HFFc6 (cell line): ENCODE measurements around the gene DDX53. TPM values are rescaled to one million over a fixed set of nuclear protein-coding genes. Genes with fewer than 3 reads are reported as not detected.

ENCODE experiments used
- DNase-seq: peaks from one replicate; pipeline ENCODE4 v3.0.0-alpha.2; 2018
- H3K27ac Mint-ChIP-seq: 2 replicates; pipeline ENCODE4 v1.8.0; 2020; ENCODE audit warnings: mild to moderate bottlenecking, mixed read lengths
- H3K27me3 Mint-ChIP-seq: 2 replicates; pipeline ENCODE4 v1.8.0; 2021; ENCODE audit warnings: mild to moderate bottlenecking, moderate library complexity, mixed read lengths; ENCODE audit not compliant: insufficient read depth
- H3K36me3 Mint-ChIP-seq: 2 replicates; pipeline ENCODE4 v1.8.0; 2021; ENCODE audit warnings: low read depth, mixed read lengths
- H3K4me1 Mint-ChIP-seq: 2 replicates; pipeline ENCODE4 v1.8.0; 2020; ENCODE audit warnings: low read depth, mixed read lengths
- H3K4me3 Mint-ChIP-seq: 2 replicates; pipeline ENCODE4 v1.8.0; 2020; ENCODE audit warnings: mild to moderate bottlenecking, moderate library complexity, mixed read lengths
- H3K9me3 Mint-ChIP-seq: 2 replicates; pipeline ENCODE4 v1.8.0; 2020; ENCODE audit warnings: mild to moderate bottlenecking, mixed read lengths
- CTCF ChIP-seq: fragments of 200-600 bp; sonication (generic); IDR thresholded peaks from 2 replicates; pipeline ENCODE4 v1.5.0; 2021; ENCODE audit warnings: antibody characterized with exemption, mild to moderate bottlenecking
- total RNA-seq, 6 experiments: library from RNA; stranded (reverse); fragmentation: NEBNext Ultra II Directional; extraction: Animal tissue kit (Norgen Biotek cat#: 25700); gene quantifications; 2 replicates in 1 of 6; 3 replicates in 5 of 6; pipeline ENCODE4 v1.2.3, GENCODE V29; 2021

The DDX53 gene
- total RNA-seq, 6 experiments from 2014 or later: not detected

GRCh38 chrX:23048806-23049573 lies 49.2 kb downstream of the DDX53 start:
- no peaks in the 10 kb centered on the region for H3K27me3 Mint-ChIP-seq
- TF ChIP-seq CTCF: no peak
- no peak for DNase-seq
- H3K27ac Mint-ChIP-seq: no peak overlapping the region
- H3K4me3 Mint-ChIP-seq: no peak overlapping the region
- H3K9me3 Mint-ChIP-seq: no peaks in the 10 kb centered on the region
- no peaks in the 10 kb centered on the region for H3K4me1 Mint-ChIP-seq
- H3K36me3 Mint-ChIP-seq: no peaks in the 10 kb centered on the region

GRCh38 chrX:23052324-23052723 lies 52.6 kb downstream of the DDX53 start:
- H3K36me3 Mint-ChIP-seq: no peaks in the 10 kb centered on the region
- no peak overlapping the region for H3K4me3 Mint-ChIP-seq
- H3K9me3 Mint-ChIP-seq: no peaks in the 10 kb centered on the region
- TF ChIP-seq CTCF: no peak
- DNase-seq: no peak
- H3K27me3 Mint-ChIP-seq: no peaks in the 10 kb centered on the region
- H3K27ac Mint-ChIP-seq: no peak overlapping the region
- no peaks in the 10 kb centered on the region for H3K4me1 Mint-ChIP-seq
